Measurements from ENCODE around the gene FDXACB1.

The FDXACB1 gene, protein sequence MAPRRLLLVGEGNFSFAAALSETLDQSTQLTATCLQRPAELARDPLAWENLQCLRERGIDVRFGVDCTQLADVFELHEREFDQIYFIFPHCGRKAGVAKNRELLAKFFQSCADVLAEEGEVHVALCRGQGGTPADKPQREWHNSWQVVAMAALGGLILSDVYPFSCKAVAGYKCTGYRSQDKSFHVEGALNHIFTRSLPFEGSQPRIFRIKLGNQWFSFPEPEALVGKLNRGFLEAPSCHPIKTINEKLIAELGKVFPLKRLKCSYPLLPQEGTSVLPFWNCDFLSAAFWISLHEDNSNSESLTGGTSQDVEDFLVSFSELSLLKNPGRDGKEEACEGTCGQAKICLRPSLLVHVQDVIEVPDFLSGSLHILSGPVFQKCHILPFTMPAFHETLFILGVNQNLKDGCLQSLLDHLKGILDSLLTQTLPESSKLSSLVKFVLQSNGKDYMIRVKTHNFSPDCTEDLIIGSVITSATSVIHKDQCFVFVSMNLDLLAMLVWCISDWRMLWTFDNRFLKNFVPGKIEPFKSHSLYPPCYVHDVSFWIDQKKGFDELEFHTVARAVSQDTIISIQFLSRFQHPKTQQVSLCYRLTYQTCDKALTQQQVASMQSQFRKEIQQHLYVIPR

DNA sequence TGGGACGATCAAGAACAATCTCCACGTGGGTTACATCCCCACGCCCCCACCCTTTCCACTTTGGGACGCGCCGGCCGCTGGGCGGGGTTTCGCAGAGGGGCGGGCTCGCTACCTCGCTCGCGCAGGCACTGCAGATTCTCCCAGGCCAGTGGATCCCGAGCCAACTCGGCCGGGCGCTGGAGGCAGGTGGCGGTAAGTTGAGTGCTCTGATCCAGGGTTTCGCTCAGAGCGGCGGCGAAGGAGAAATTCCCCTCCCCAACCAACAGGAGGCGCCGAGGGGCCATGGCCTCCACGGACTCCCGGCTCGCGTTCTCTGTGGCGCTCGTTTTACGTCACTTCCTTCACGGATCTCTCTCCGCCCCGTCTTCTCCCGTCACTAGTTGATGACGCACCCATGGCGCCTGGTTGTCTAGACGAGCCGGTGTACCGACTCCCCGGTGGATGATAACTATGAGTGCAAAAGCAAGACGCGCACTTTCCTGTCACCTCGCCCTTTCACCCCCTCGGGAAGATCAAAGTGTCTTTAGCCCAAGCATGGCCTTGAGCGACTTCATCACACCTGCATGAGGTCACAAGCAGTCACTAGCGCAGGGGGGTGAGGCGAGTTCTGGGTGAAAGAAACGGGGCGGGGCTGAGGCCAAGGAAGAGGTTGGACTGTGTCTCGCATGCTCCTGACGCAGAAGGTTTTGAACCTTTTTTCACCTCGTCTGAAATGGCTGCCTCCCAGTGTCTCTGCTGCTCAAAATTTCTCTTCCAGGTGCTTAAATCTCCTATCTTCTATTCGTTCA, at the start of gene FDXACB1, which contains the start of gene CFAP68:
TSS of gene FDXACB1 (minus strand) at position 317 of the 788 bp plus-strand sequence. CDS start at position 284, 33 bp downstream.
TSS of gene CFAP68 (plus strand) at position 693 of the 788 bp plus-strand sequence. CDS start at position 713, 20 bp downstream.
- peak; percentile 90 for DNase-seq (ENCODE audit: low read depth)

DNA sequence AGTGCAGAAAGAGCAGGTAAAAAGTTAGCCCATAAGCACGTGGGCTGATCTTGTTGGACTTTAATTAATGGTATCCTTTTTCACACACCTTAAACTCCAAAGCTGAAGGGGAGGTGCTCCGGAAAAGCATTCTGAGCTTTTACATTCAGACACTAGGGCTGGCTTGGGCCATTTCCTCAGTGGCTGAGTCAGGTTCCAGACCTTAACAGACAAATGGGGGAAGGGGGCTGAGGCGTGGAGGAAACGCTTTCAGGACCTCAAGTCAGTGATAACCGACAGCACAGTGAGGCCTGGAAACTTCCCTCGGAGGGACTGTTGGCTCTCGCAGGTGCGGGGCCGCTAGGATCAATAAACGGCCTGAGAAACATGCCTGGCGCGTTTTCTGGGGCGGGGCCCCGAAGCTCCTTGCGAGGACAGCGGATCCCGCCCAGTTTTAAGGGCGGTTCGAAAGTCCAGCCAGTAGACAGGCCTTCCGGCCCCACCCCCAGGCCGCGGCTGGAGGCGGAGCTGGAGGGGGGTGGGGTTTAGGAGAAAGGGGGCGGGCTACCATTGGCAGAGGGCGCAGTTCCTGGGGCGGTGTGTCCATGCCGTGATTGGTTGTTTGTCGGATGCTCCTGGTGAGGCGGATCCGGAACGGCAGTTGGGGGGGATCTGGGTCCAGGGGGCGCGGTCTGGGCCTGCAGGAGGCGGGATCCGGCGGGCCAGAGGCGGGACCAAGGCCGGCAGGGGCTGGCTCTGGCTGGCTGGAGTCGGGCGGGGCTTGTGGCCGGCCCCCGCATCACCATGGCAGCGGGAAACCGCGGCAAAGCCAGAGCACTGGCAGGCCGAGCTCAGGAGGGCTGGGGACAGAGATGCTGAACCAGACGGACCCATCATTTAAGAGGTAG, 47.8 kb upstream of the FDXACB1 start:
- peak; percentile 96 for DNase-seq (ENCODE audit: low read depth)

DNA sequence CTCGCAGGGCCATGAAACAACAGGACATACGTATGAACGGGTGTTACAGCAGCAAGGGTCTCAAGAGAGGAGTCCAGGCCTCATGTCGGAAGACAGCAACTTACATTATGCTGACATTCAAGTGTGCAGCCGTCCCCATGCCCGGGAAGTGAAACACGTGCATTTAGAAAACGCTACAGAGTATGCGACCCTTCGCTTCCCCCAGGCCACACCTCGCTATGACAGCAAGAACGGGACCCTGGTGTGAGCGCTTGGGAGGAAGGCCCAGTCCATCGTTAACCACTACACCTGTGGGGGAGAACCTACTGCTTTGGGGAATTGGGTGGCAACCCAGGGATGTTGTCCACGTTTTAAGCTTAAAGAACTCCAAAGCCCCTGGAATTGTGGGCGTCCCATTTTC, 47.0 kb upstream of the FDXACB1 start:
- DNase-seq (ENCODE audit: low read depth), result no peak

DNA sequence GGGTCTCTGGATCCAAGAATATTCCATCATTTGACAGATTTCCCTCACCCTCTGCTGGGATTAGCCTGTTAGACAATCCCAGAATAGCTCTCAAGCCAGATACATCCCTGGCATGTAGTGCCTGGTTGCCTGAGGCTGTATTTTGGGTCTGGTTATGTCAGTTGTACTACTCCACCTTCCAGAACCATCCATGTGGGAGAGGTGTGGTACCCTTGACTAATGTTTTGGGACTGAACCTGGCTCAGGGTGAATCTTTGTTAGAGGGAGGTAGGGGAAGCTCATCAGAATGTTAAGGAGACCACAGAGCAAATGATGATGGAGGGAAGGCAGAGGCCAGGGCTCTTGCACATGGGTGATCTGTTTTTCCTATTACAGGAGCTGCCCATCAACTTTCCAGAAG, 45.0 kb upstream of the FDXACB1 start:
- DNase-seq (ENCODE audit: low read depth), result no peak

DNA sequence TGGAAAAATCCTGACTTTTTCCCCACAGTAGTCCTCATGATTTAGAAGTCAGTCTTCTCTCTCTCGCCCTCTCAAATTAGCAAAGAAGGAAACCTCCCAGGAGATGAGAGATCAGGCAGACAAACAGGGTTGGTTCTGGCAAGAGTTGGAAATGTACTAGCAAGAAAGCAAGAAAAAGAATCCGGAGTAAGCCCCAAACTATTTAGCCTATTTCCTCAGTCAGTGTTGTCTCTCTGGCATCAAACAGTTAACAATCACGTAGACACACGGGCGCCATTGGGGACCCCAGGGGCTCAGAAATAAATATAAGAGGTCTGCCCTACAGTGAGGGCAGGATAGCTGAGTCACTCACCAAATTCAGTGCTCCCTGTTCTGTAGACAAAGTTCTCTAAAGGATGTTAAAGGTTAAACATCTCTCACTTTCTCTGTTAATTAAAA, 44.4 kb upstream of the FDXACB1 start:
- no peak for DNase-seq (ENCODE audit: low read depth)

DNA sequence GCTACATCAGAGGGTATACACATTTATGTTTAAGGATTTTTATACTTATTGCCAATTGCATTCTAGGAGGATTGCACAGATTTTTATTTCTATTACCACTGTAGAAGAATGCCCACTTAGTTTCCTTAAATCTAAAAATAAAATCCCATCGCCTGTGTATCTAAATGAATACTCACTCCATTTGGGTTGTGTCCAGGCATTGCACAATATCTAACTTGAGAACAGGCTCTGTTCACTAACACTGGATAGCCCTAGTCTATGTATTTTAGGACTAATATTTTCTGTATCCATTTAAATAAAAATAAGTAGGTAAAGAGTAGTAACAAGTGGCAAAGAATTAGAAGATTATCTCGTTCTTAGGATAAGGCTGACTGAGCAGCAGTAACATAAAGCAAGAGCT, 43.8 kb upstream of the FDXACB1 start:
- no peak for DNase-seq (ENCODE audit: low read depth)

DNA sequence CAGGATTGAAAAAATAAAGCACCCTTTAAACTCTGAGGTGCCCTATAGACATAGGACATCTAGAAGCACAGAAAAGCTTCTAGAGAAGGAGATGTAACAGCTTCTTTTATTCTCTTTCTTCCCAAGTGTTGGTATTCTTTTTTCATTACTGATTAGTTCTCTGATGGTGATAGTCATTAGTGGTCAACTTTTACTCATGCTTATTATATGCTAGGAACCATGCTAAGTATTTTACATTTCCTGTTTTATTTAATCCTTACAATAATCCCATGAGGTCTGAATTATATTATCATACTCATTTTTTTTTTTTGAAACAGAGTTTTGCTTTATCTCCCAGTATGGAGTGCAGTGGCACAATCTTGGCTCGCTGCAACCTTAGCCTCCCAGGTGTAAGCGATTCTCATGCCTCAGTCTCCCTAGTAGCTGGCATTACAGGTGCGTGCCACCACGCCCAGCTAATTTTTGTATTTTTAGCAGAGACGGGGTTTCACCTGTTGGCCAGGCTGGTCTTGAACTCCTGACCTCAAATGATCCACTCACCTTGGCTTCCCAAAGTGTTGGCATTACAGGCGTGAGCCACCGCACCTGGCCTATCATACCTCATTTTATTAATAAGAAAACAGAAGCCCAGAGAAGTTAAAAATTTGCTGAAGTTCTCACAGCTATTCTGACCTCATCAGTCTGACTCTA, 42.7 kb upstream of the FDXACB1 start:
- no peak for DNase-seq (ENCODE audit: low read depth)

DNA sequence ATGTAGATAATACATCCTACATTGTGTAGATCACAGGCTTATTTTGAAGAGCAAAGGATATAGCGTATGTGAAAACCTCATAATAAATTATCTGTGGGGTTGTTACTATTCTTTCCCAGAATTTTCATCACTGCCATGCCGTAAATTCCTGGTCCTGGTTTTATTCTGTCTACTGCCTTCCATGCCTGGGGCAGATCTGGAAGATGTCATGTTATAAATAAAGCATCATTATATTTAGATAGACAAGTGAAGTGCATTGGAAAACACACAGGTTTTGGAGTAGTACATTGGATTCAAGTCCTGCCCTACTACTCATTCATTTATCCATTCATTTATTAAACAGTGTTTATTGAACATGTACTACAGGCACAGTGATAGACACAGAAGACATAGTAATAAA, 41.9 kb upstream of the FDXACB1 start:
- DNase-seq (ENCODE audit: low read depth), result no peak

DNA sequence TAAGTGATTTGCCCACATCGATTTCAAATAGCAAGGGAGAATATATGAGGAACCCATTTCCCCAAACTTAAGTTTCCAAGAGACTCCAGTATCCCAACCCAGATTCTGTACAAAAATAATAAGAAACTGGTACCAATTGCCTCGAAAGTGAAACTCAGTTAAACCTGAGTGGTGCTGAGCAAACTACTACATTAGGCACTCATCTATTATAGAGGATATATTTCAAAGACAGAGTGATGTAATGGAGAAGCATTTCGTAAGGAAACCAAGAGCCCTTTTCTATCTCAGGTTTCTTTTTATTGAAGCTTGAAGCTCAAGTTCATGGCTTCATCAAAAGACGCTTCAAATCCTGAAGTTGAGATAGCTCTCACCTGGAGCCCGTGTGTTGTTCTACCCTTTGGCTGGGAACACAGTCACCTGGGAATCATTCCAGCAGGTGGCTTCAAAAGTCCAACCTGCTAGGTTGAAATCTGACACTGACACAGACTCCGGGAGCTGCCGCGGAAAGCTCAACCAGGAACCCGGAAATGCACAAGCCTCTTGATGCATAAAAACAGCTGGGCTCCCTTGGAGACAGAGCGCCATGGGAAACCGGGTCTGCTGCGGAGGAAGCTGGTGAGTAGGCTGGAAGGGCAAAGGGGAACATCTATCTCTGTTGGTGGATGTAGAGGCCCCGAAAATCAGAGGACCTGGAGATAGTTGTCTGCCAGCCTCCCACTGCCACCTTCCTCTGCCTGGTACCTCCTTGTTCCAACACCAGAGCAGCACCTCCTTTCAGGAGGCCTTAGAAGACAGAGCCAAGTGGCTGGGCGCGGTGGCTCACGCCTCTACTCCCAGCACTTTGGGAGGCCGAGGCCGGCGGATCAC, 39.7 kb upstream of the FDXACB1 start, which contains the start of gene C11orf52:
TSS of gene C11orf52 (plus strand) at position 524 of the 867 bp plus-strand sequence. CDS start at position 584, 60 bp downstream.
- no peak for DNase-seq (ENCODE audit: low read depth)

DNA sequence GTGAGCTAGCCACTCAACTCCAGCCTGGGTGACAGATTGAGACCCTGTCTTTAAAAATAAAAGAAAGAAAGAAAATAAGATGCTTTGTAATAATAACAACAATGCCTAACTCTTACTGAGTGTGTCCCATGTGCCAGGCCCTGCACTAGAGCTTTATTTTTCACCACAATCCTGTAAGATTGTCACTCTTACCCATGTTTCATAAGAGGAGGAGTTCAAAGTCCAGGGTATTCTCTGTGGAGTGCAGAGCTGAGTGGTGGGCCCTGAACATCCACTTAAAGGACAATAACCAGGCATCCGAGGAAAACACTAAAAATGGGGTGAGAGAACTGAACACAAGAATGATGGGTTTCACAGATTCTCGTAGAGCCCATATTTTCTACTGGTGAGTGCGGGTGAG, 38.8 kb upstream of the FDXACB1 start:
- no peak for DNase-seq (ENCODE audit: low read depth)

DNA sequence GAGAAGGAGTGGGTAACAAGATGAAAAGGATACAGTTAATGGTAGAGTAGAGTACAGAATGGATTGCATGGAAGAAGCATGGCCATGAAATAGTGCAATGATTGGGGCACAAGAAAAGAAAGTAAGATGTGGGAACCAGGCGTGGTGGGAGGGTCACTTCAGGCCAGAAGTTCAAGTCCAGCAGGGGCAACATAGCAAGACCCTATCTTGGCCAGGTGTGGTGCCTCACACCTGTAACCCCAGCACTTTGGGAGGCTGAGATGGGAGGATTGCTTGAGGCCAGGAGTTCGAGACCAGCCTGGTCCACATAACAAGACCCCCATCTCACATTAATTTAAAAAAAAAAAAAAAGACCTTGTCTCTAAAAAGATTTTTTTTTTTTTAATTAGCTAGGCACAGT, 38.3 kb upstream of the FDXACB1 start:
- DNase-seq (ENCODE audit: low read depth), result no peak

DNA sequence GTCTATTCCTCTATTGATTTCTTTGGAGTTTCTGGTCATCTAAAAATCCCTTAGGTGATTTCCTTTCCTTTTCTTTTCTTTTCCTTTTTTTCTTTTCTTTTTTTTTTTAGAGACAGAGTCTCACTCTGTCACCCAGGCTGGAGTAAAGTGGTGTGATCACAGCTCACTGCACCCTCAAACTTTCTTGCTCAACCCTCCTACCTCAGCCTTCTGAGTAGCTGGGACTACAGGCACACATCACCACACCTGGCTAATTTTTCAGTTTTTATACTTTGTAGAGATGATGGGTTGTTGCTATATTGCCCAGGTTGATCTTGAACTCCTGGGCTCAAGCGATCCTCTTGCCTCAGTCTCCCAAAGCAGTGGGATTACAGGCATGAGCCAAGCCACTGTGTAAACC, 37.8 kb upstream of the FDXACB1 start:
- no peak for DNase-seq (ENCODE audit: low read depth)

DNA sequence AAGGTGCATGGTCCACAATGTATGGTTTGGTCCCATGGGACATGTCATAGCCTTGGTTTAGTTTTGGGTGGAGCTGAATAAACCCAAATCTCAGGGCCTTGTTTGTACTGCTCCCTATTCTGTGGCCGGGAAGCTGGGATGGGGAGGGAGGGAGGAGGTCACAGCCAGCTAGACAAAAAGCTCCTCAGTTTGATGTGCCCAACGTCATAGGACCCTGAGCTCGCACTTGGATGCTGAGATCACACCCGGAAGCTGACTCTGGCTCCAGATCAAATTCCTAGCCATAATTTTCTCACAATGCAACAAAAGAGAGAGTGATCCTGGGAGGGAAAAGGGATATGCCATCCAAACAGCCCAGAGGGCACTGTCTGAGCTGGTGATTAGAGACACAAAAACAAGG, 35.0 kb upstream of the FDXACB1 start:
- no peak for DNase-seq (ENCODE audit: low read depth)

DNA sequence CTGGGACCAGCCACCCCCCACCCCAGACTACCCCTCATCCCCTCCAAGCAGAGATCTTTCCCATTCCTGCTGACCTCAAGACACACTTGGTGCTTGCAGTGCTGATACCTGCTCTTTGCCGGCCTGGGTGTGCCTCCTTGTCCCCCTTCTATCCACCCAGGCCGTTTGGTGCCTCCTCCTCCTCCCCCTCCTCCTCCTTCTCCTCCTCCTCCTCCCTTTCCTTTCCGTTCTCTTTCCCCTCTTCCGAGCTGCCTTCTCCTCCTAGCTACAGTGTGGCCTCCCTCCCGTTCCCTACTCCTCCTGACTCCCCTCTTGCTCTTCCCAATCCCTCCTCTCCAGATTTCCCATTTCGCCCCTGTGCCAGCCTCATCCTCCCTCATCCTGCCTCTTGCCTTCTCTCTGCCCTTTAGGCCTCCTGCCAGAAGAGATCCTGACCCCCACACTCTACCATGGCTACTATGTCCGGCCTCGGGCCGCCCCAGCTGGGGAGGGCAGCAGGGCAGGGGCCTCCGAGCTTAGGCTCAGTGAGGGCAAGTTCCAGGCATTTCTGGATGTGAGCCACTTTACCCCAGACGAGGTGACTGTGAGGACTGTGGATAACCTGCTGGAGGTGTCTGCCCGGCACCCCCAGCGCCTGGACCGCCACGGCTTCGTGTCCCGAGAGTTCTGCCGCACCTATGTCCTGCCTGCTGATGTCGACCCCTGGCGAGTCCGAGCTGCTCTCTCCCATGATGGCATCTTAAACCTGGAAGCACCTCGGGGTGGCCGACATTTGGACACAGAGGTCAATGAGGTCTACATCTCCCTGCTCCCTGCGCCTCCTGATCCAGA, 34.3 kb upstream of the FDXACB1 start:
- DNase-seq (ENCODE audit: low read depth), result no peak

DNA sequence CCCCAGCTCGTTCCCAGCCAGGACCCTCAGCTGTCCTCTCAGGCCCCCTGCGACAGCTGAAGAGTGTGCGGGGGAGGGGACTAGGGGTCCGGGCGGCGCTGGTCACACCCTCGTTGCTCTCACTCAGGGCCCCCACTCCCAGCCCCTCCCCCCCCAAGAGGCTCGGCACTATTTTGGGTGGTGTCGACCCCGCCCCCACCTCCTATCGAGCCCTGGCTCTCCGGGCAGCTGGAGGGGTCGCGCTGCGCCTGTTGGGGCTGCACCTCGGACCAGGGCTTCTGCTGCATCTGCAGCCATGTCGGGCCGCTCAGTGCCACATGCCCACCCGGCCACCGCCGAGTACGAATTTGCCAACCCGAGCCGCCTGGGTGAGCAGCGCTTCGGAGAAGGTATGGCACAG, 33.6 kb upstream of the FDXACB1 start, which contains the start of gene HSPB2:
TSS of gene HSPB2 (plus strand) at position 200 of the 400 bp plus-strand sequence. CDS start at position 296, 96 bp downstream.
- no peak for DNase-seq (ENCODE audit: low read depth)

DNA sequence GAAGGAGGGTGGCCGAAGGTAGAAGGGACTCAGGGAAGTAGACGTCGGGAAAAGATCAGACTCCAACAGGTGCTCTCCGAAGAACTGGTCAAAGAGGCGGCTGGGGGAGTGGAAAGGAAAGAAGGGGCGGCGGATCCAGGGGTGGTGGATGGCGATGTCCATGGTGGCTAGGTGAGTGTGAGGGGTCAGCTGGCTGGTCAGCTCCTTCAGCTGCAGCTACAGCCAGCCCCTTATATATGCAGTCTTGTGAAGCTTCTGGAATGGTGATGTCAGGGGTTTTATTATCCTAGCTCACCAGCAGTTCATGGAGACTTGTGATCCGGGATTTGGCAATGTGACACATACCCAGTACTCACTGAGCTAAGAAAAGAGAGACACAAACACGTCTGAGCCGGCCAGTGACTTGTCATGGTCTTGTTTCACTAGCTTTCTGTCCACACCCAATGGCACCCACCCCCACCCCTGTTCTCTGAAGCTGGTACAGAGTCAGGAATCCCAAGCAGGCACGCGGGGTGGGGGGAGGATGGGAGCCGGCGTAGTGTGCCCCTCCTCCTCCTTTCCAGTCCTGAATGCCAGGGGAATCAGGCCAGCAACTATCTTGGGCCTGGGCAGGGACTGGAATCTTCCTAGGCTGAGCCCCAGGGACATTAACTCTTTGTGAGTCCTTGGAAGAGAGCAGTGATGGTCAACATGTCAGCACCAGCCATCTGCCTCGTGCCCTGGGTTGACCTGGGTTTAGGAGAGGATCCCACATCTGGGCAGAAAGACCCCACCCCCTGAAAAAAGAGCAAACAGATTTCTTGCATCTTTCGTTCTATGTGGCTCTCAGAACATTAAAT, 32.8 kb upstream of the FDXACB1 start, which contains the start of gene CRYAB:
TSS of gene CRYAB (minus strand) at position 208 of the 839 bp plus-strand sequence. CDS start at position 162, 46 bp downstream.
- DNase-seq (ENCODE audit: low read depth), result no peak

DNA sequence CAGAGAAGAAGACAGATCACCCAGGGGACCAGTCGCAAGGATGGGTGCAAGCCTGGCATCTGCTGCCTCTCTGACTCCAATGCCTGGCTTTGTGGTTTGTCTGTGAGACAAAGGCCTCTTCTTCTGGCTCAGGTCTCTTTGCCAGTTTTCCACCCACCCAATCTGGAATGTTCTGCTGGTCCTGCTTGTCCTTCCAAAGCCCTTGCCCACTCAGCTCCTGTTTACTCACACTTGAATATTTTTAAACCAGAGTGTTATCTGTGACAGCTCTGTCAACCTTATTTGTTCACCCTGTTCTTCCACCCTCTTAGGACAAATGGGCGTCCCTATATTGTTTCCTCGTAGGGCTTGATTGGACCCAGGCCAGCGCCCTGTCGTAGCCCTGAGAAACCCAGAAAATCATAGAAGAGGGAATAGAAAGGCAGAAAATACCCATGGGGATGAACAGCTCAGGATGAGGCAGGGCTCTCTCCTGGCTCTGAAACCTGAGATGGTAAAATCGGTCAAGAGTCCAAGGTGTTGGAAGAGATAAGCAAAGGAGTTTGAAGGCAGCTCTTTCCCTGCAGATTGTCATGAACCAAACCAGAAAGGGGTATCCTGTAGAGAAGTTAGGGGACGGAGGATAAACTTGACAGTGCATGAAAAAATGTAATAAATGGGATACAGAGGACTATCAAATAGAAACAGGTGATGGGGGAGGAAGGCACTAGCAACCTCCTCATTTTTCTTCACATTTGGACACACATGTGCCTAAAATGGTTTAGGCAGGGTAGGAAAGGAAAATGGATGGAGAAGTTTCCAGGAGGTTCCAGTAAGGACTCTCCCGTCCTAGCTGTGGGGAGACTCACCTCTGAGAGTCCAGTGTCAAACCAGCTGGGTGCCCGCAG, 32.0 kb upstream of the FDXACB1 start:
- DNase-seq (ENCODE audit: low read depth), result no peak
